ENCODE results near the gene MYO5C.

Gene MYO5C

GRCh38 chr15:52276256-52276770 lies 19.3 kb downstream of the MYO5C start:
- DNase-seq: no peak

GRCh38 chr15:52263563-52264282 lies 31.9 kb downstream of the MYO5C start:
- DNase-seq: no peak

- no peak for DNase-seq
These were observed 33.2 kb downstream of the MYO5C start for GRCh38 chr15:52262364-52262763.

- DNase-seq: peak; percentile 76
These were observed 33.9 kb downstream of the MYO5C start for GRCh38 chr15:52261498-52262242.

GRCh38 chr15:52261026-52261425 lies 34.6 kb downstream of the MYO5C start:
- DNase-seq: no peak

GRCh38 chr15:52259503-52259902 lies 36.1 kb downstream of the MYO5C start:
- no peak for DNase-seq

GRCh38 chr15:52258461-52258860 lies 37.1 kb downstream of the MYO5C start:
- DNase-seq: no peak

GRCh38 chr15:52257734-52258062 lies 37.9 kb downstream of the MYO5C start:
- DNase-seq: no peak

GRCh38 chr15:52256930-52257733 lies 38.5 kb downstream of the MYO5C start:
- no peak for DNase-seq

- peak; percentile 76 for DNase-seq
These were observed 39.2 kb downstream of the MYO5C start for GRCh38 chr15:52256366-52256765.

- no peak for DNase-seq
These were observed 39.7 kb downstream of the MYO5C start for GRCh38 chr15:52255935-52256334.

GRCh38 chr15:52255008-52255407 lies 40.6 kb downstream of the MYO5C start:
- no peak for DNase-seq

GRCh38 chr15:52254391-52254790 lies 41.2 kb downstream of the MYO5C start:
- no peak for DNase-seq

GRCh38 chr15:52252781-52253180 lies 42.8 kb downstream of the MYO5C start:
- DNase-seq: no peak

GRCh38 chr15:52251144-52251860 lies 44.3 kb downstream of the MYO5C start:
- no peak for DNase-seq

GRCh38 chr15:52247461-52247860 lies 48.1 kb downstream of the MYO5C start:
- DNase-seq: no peak

- no peak for DNase-seq
These were observed 48.7 kb downstream of the MYO5C start for GRCh38 chr15:52246686-52247431.

GRCh38 chr15:52243697-52244555 lies 51.7 kb downstream of the MYO5C start:
- DNase-seq: no peak

GRCh38 chr15:52243286-52243685 lies 52.3 kb downstream of the MYO5C start:
- no peak for DNase-seq

- no peak for DNase-seq
These were observed 54.1 kb downstream of the MYO5C start for GRCh38 chr15:52241489-52241888.

GRCh38 chr15:52240166-52240565 lies 55.4 kb downstream of the MYO5C start:
- DNase-seq: no peak

Measured in stimulated activated CD4-positive, alpha-beta T cell treated with anti-CD3 and anti-CD28 coated beads, Interleukin-15, amount 100 ng/mL, for 24 hours (primary cell).